ENCODE measurements around the gene COL7A1. TPM values are rescaled to one million over a fixed set of nuclear protein-coding genes. Genes with fewer than 3 reads are reported as not detected.
A peak's percentile ranks its signal among the peaks of the same experiment; 100 is the strongest.

Gene COL7A1
- total RNA-seq = 1 to 10 TPM; 7.2 to 9.2 TPM
- 10 to 100 TPM in 2 of 6 donors, 1 to 10 TPM in 4; 8.5 to 13.2 (median 9.6) TPM for polyA plus RNA-seq (ENCODE audit: insufficient read length in 6 of 6)
- long read RNA-seq, donor 1, partial matches to known transcripts = 0 of 2 reads
- long read RNA-seq, donor 1, other reads (novel, unspliced or antisense) = 0 of 2 reads
- long read RNA-seq, donor 2 = 0 reads
- long read RNA-seq, donor 3 = 0 reads
- long read RNA-seq, donor 4 = 0 reads
- long read RNA-seq, donor 5 = 0 reads
- long read RNA-seq, donor 6 = 0 reads
- long read RNA-seq, donor 7 = 0 reads
- long read RNA-seq, donor 8 = 0 reads
- long read RNA-seq, donor 9 = 0 reads
- long read RNA-seq, donor 10 = 0 reads
- long read RNA-seq, donor 11, partial matches to known transcripts = 0 of 1 reads
- long read RNA-seq, donor 11, other reads (novel, unspliced or antisense) = 0 of 1 reads
- long read RNA-seq, donor 12 = 0 reads

- DNase-seq = peak in 2 of 4 donors; percentile 19 to 74
- H3K9me3 ChIP-seq = no peaks in the 10 kb centered on the region
- no peak within 1 kb of the TSS for H3K27ac ChIP-seq
- TF ChIP-seq CTCF (IDR thresholded peaks at IDR 0.05) = no peak
- intact Hi-C loops (cut with DNase I) = no loop called here
- peaks cover 7 to 49% of the 10 kb centered on the region in 2 donors for H3K27me3 ChIP-seq
- ATAC-seq = peak; percentile 10
- H3K4me1 ChIP-seq = peaks cover 4 to 22% of the 10 kb centered on the region in 2 donors
- peak within 1 kb of the TSS in 1 of 2 donors; percentile 15 for H3K4me3 ChIP-seq
- H3K36me3 ChIP-seq = peaks cover 0 to 34% of the 10 kb centered on the region in 2 donors
Observed at GRCh38 chr3:48595075-48595525, at the start of gene COL7A1. Gene COL7A1, minus strand, starts transcription at chr3:48595329. Its CDS starts 170 bp downstream, at chr3:48595159.

GRCh38 chr3:48642605-48643004 is 47.5 kb upstream of the COL7A1 start:
- Histone ChIP-seq H3K4me3 (no peak overlapping the region), H3K4me1 (no peaks in the 10 kb centered on the region), H3K36me3 (no peaks in the 10 kb centered on the region), H3K9me3 (no peaks in the 10 kb centered on the region), H3K27me3 (no peaks in the 10 kb centered on the region), H3K27ac (no peak overlapping the region)
- DNase-seq (no peak), ATAC-seq (no peak)
- intact Hi-C loops (cut with DNase I) = no loop called here
- TF ChIP-seq CTCF (IDR thresholded peaks at IDR 0.05) = no peak

- TF ChIP-seq CTCF (IDR thresholded peaks at IDR 0.05) = no peak
- Histone ChIP-seq H3K27ac (no peak overlapping the region), H3K4me1 (peaks cover 2% of the 10 kb centered on the region in 2 donors), H3K4me3 (no peak overlapping the region), H3K27me3 (no peaks in the 10 kb centered on the region), H3K36me3 (no peaks in the 10 kb centered on the region), H3K9me3 (no peaks in the 10 kb centered on the region)
- intact Hi-C loops (cut with DNase I) = no loop called here
- ATAC-seq = no peak
- no peak for DNase-seq
Observed at GRCh38 chr3:48641396-48641795, 46.3 kb upstream of the COL7A1 start.

GRCh38 chr3:48639944-48640606 is 44.9 kb upstream of the COL7A1 start:
- no peak for ATAC-seq
- H3K4me3 ChIP-seq = no peak overlapping the region
- H3K4me1 ChIP-seq = peaks cover 8 to 10% of the 10 kb centered on the region in 2 donors
- H3K9me3 ChIP-seq = no peaks in the 10 kb centered on the region
- no peaks in the 10 kb centered on the region for H3K27me3 ChIP-seq
- TF ChIP-seq CTCF (IDR thresholded peaks at IDR 0.05) = no peak
- no peak overlapping the region for H3K27ac ChIP-seq
- DNase-seq = peak in 1 of 4 donors; percentile 76
- intact Hi-C loops (cut with DNase I) = no loop called here
- H3K36me3 ChIP-seq = no peaks in the 10 kb centered on the region

GRCh38 chr3:48637305-48637704 is 42.2 kb upstream of the COL7A1 start:
- Histone ChIP-seq H3K36me3 (peaks cover 0 to 13% of the 10 kb centered on the region in 2 donors), H3K4me1 (peaks cover 16 to 20% of the 10 kb centered on the region in 2 donors), H3K9me3 (no peaks in the 10 kb centered on the region), H3K4me3 (no peak overlapping the region), H3K27me3 (no peaks in the 10 kb centered on the region), H3K27ac (no peak overlapping the region)
- intact Hi-C loops (cut with DNase I) = no loop called here
- peak in 1 of 4 donors; percentile 24 for DNase-seq
- no peak for ATAC-seq
- no peak for TF ChIP-seq CTCF (IDR thresholded peaks at IDR 0.05)

Measured in left lung (tissue), 14 donors.